Esophagus squamous epithelium (tissue), 4 donors: ENCODE data around the gene CDC20.

Experiments used
- CTCF ChIP-seq, 6 experiments: fragments of 450-650 bp in 4 of 6; fragments of 200-600 bp in 2 of 6; sonication (generic) in 2 of 6; IDR thresholded peaks; one replicate each; pipeline ENCODE4 v1.5.1; 2016 to 2019; ENCODE audit warnings: antibody characterized with exemption in 6 of 6, mild to moderate bottlenecking in 4 of 6, moderate library complexity in 4 of 6
- POLR2A ChIP-seq, 4 donors: fragments of 450-650 bp; IDR thresholded peaks; one replicate each; pipeline ENCODE4 v1.6.1; 2017; ENCODE audit warnings: antibody characterized with exemption in 4 of 4, mild to moderate bottlenecking in 4 of 4, moderate library complexity in 3 of 4

- TF ChIP-seq POLR2A (IDR thresholded peaks at IDR 0.05) (no peak), CTCF (IDR thresholded peaks at IDR 0.05) (no peak)
These were observed 7.8 kb downstream of the CDC20 start for GRCh38 chr1:43366601-43367025.
